GM19351 (cell line): ENCODE data around the gene IL11RA.
A peak's percentile ranks its signal among the peaks of the same experiment; 100 is the strongest.
"Not testable (repeated sequence)": the region's sequence is repeated elsewhere in the genome, so short reads cannot be mapped to it uniquely, and the experiment has no call there.

Source experiments
- ATAC-seq: cut with Tn5 transposase; IDR thresholded peaks from one replicate; pipeline ENCODE4 v1.9.1; 2021; ENCODE audit warnings: mild to moderate bottlenecking, moderate library complexity; ENCODE audit not compliant: unreplicated experiment

The IL11RA gene

GRCh38 chr9:34628656-34629490 is 23.1 kb upstream of the IL11RA start, which contains the start of gene ARID3C:
Gene ARID3C, minus strand, starts transcription at chr9:34629066. Its CDS starts 1,052 bp downstream, at chr9:34628014.
- peak; percentile 63 for ATAC-seq

GRCh38 chr9:34629491-34629808 is 22.5 kb upstream of the IL11RA start:
- no peak for ATAC-seq

- ATAC-seq: no peak
These were observed 21.4 kb upstream of the IL11RA start for GRCh38 chr9:34630402-34631154.

GRCh38 chr9:34633166-34633565 is 18.8 kb upstream of the IL11RA start:
- ATAC-seq: no peak

GRCh38 chr9:34633851-34634550 is 18.0 kb upstream of the IL11RA start:
- peak; percentile 30 for ATAC-seq

- no peak for ATAC-seq
These were observed 17.3 kb upstream of the IL11RA start for GRCh38 chr9:34634551-34635248.

- ATAC-seq: no peak
These were observed 16.4 kb upstream of the IL11RA start for GRCh38 chr9:34635556-34635955.

- no peak for ATAC-seq
These were observed 15.1 kb upstream of the IL11RA start for GRCh38 chr9:34636791-34637355.

- ATAC-seq: peak; percentile 81
These were observed 14.4 kb upstream of the IL11RA start, which contains the start of gene SIGMAR1 for GRCh38 chr9:34637356-34638137. Gene SIGMAR1, minus strand, starts transcription at chr9:34637787. Its CDS starts 90 bp downstream, at chr9:34637697.

- ATAC-seq: no peak
These were observed 13.9 kb upstream of the IL11RA start for GRCh38 chr9:34638138-34638445.

GRCh38 chr9:34639322-34639721 is 12.7 kb upstream of the IL11RA start:
- ATAC-seq: not testable (repeated sequence)

GRCh38 chr9:34642679-34643078 is 9.3 kb upstream of the IL11RA start:
- no peak for ATAC-seq

GRCh38 chr9:34644766-34645314 is 7.1 kb upstream of the IL11RA start:
- ATAC-seq: no peak

- peak; percentile 90 for ATAC-seq
These were observed 5.5 kb upstream of the IL11RA start, which contains the start of gene GALT for GRCh38 chr9:34646211-34647083. Gene GALT, plus strand, starts transcription at chr9:34646675. Its CDS starts 30 bp downstream, at chr9:34646705.

GRCh38 chr9:34647084-34647403 is 4.9 kb upstream of the IL11RA start:
- ATAC-seq: no peak

GRCh38 chr9:34647651-34648050 is 4.3 kb upstream of the IL11RA start:
- ATAC-seq: no peak

- no peak for ATAC-seq
These were observed 3.3 kb upstream of the IL11RA start for GRCh38 chr9:34648673-34649072.

GRCh38 chr9:34650816-34651215 is 1.2 kb upstream of the IL11RA start:
- ATAC-seq: no peak

GRCh38 chr9:34651321-34651720 is 664 bp upstream of the IL11RA start:
- ATAC-seq: no peak
